Activated naive CD4-positive, alpha-beta T cell treated with anti-CD3 and anti-CD28 coated beads, Interleukin-2, amount 50 U/mL, for 24 hours (primary cell): ENCODE results near the gene NFKB2.
A peak's percentile ranks its signal among the peaks of the same experiment; 100 is the strongest.

Experiments used
- H3K27ac Mint-ChIP-seq: one replicate; pipeline ENCODE4 v1.8.0; 2021; ENCODE audit warnings: mild to moderate bottlenecking, mixed read lengths
- H3K27me3 Mint-ChIP-seq: one replicate; pipeline ENCODE4 v1.8.0; 2021; ENCODE audit warnings: mixed read lengths
- H3K36me3 Mint-ChIP-seq: one replicate; pipeline ENCODE4 v1.8.0; 2021; ENCODE audit warnings: mixed read lengths
- H3K4me1 Mint-ChIP-seq: one replicate; pipeline ENCODE4 v1.8.0; 2021; ENCODE audit warnings: mixed read lengths
- H3K4me3 Mint-ChIP-seq: one replicate; pipeline ENCODE4 v1.8.0; 2021; ENCODE audit warnings: mild to moderate bottlenecking, mixed read lengths
- H3K9me3 Mint-ChIP-seq: one replicate; pipeline ENCODE4 v1.8.0; 2021; ENCODE audit warnings: mixed read lengths

NFKB2 gene

GRCh38 chr10:102411341-102412255 lies 16.1 kb downstream of the NFKB2 start:
- Mint-ChIP-seq H3K36me3 (no peaks in the 10 kb centered on the region), H3K4me3 (peak overlapping the region; percentile 71), H3K27me3 (peaks cover 7% of the 10 kb centered on the region), H3K27ac (peak overlapping the region; percentile 42), H3K9me3 (no peaks in the 10 kb centered on the region), H3K4me1 (peaks cover 47% of the 10 kb centered on the region)

- H3K36me3 Mint-ChIP-seq = no peaks in the 10 kb centered on the region
- peaks cover 44% of the 10 kb centered on the region for H3K4me1 Mint-ChIP-seq
- H3K4me3 Mint-ChIP-seq = no peak overlapping the region
- peaks cover 10% of the 10 kb centered on the region for H3K27me3 Mint-ChIP-seq
- H3K27ac Mint-ChIP-seq = no peak overlapping the region
- no peaks in the 10 kb centered on the region for H3K9me3 Mint-ChIP-seq
Observed at GRCh38 chr10:102412293-102412692, 16.8 kb downstream of the NFKB2 start.

- Mint-ChIP-seq H3K4me3 (no peak overlapping the region), H3K27me3 (peaks cover 15% of the 10 kb centered on the region), H3K27ac (no peak overlapping the region), H3K36me3 (no peaks in the 10 kb centered on the region), H3K9me3 (no peaks in the 10 kb centered on the region), H3K4me1 (peaks cover 35% of the 10 kb centered on the region)
Observed at GRCh38 chr10:102413053-102413705, 17.7 kb downstream of the NFKB2 start.

GRCh38 chr10:102413806-102414561 lies 18.5 kb downstream of the NFKB2 start:
- peaks cover 32% of the 10 kb centered on the region for H3K4me1 Mint-ChIP-seq
- peaks cover 16% of the 10 kb centered on the region for H3K27me3 Mint-ChIP-seq
- H3K4me3 Mint-ChIP-seq = no peak overlapping the region
- no peak overlapping the region for H3K27ac Mint-ChIP-seq
- H3K9me3 Mint-ChIP-seq = no peaks in the 10 kb centered on the region
- H3K36me3 Mint-ChIP-seq = no peaks in the 10 kb centered on the region

GRCh38 chr10:102414749-102415148 lies 19.2 kb downstream of the NFKB2 start:
- no peaks in the 10 kb centered on the region for H3K36me3 Mint-ChIP-seq
- H3K27me3 Mint-ChIP-seq = peaks cover 16% of the 10 kb centered on the region
- no peak overlapping the region for H3K4me3 Mint-ChIP-seq
- peaks cover 35% of the 10 kb centered on the region for H3K4me1 Mint-ChIP-seq
- H3K9me3 Mint-ChIP-seq = no peaks in the 10 kb centered on the region
- H3K27ac Mint-ChIP-seq = no peak overlapping the region

- Mint-ChIP-seq H3K4me3 (no peak overlapping the region), H3K9me3 (no peaks in the 10 kb centered on the region), H3K27me3 (peaks cover 16% of the 10 kb centered on the region), H3K4me1 (peaks cover 37% of the 10 kb centered on the region), H3K27ac (no peak overlapping the region), H3K36me3 (no peaks in the 10 kb centered on the region)
Observed at GRCh38 chr10:102416283-102416682, 20.8 kb downstream of the NFKB2 start.

GRCh38 chr10:102416695-102417094 lies 21.2 kb downstream of the NFKB2 start:
- Mint-ChIP-seq H3K36me3 (no peaks in the 10 kb centered on the region), H3K4me3 (no peak overlapping the region), H3K9me3 (no peaks in the 10 kb centered on the region), H3K27ac (no peak overlapping the region), H3K4me1 (peaks cover 33% of the 10 kb centered on the region), H3K27me3 (peaks cover 16% of the 10 kb centered on the region)

GRCh38 chr10:102418622-102419268 lies 23.2 kb downstream of the NFKB2 start, which contains the start of gene PSD:
PSD (minus strand) TSS chr10:102418785; CDS start chr10:102417038, 1,747 bp downstream.
- H3K27ac Mint-ChIP-seq = no peak within 1 kb of the TSS
- H3K9me3 Mint-ChIP-seq = no peaks in the 10 kb centered on the region
- H3K36me3 Mint-ChIP-seq = no peaks in the 10 kb centered on the region
- peaks cover 26% of the 10 kb centered on the region for H3K4me1 Mint-ChIP-seq
- H3K27me3 Mint-ChIP-seq = peaks cover 16% of the 10 kb centered on the region
- H3K4me3 Mint-ChIP-seq = peak within 1 kb of the TSS; percentile 97

- peaks cover 26% of the 10 kb centered on the region for H3K4me1 Mint-ChIP-seq
- no peaks in the 10 kb centered on the region for H3K36me3 Mint-ChIP-seq
- peaks cover 16% of the 10 kb centered on the region for H3K27me3 Mint-ChIP-seq
- H3K9me3 Mint-ChIP-seq = no peaks in the 10 kb centered on the region
- peak overlapping the region; percentile 97 for H3K4me3 Mint-ChIP-seq
- no peak overlapping the region for H3K27ac Mint-ChIP-seq
Observed at GRCh38 chr10:102419269-102420180, 24.0 kb downstream of the NFKB2 start.

GRCh38 chr10:102420181-102420713 lies 24.7 kb downstream of the NFKB2 start:
- H3K27ac Mint-ChIP-seq = peak overlapping the region; percentile 98
- H3K36me3 Mint-ChIP-seq = no peaks in the 10 kb centered on the region
- H3K27me3 Mint-ChIP-seq = peaks cover 16% of the 10 kb centered on the region
- H3K9me3 Mint-ChIP-seq = no peaks in the 10 kb centered on the region
- peaks cover 26% of the 10 kb centered on the region for H3K4me1 Mint-ChIP-seq
- peak overlapping the region; percentile 97 for H3K4me3 Mint-ChIP-seq

- peak within 1 kb of the TSS; percentile 97 for H3K4me3 Mint-ChIP-seq
- H3K4me1 Mint-ChIP-seq = peaks cover 27% of the 10 kb centered on the region
- H3K36me3 Mint-ChIP-seq = no peaks in the 10 kb centered on the region
- H3K27ac Mint-ChIP-seq = peak within 1 kb of the TSS; percentile 98
- H3K27me3 Mint-ChIP-seq = peaks cover 13% of the 10 kb centered on the region
- H3K9me3 Mint-ChIP-seq = no peaks in the 10 kb centered on the region
Observed at GRCh38 chr10:102420714-102421506, 25.4 kb downstream of the NFKB2 start, which contains the start of gene FBXL15. FBXL15 (plus strand) TSS chr10:102420836; CDS start chr10:102421130, 294 bp downstream.

- no peaks in the 10 kb centered on the region for H3K9me3 Mint-ChIP-seq
- no peak overlapping the region for H3K27ac Mint-ChIP-seq
- H3K4me1 Mint-ChIP-seq = peaks cover 32% of the 10 kb centered on the region
- peak overlapping the region; percentile 97 for H3K4me3 Mint-ChIP-seq
- no peaks in the 10 kb centered on the region for H3K36me3 Mint-ChIP-seq
- peaks cover 9% of the 10 kb centered on the region for H3K27me3 Mint-ChIP-seq
Observed at GRCh38 chr10:102421507-102421756, 25.9 kb downstream of the NFKB2 start.

- H3K4me1 Mint-ChIP-seq = peaks cover 35% of the 10 kb centered on the region
- peak overlapping the region; percentile 55 for H3K27ac Mint-ChIP-seq
- H3K27me3 Mint-ChIP-seq = peaks cover 9% of the 10 kb centered on the region
- no peaks in the 10 kb centered on the region for H3K9me3 Mint-ChIP-seq
- H3K36me3 Mint-ChIP-seq = no peaks in the 10 kb centered on the region
- peak overlapping the region; percentile 97 for H3K4me3 Mint-ChIP-seq
Observed at GRCh38 chr10:102421757-102422512, 26.4 kb downstream of the NFKB2 start.
